DOHH2 (cell line): ENCODE measurements around the gene PRRC2A.

Experiments
- H3F3A ChIP-seq: fragments of 200-600 bp; sonication (generic), shearing (Covaris generic); 2 replicates; pipeline ENCODE4 v1.6.0; 2016; ENCODE audit warnings: antibody characterized with exemption, mild to moderate bottlenecking; ENCODE audit not compliant: control insufficient read depth, insufficient read depth
- H3K27ac ChIP-seq: fragments of 200-600 bp; sonication (generic); 2 replicates; pipeline ENCODE4 v1.5.1; 2014; ENCODE audit warnings: low read depth, mild to moderate bottlenecking, low read length, moderate library complexity
- H3K27me3 ChIP-seq: fragments of 200-600 bp; sonication (generic); 2 replicates; pipeline ENCODE4 v1.6.1; 2014; ENCODE audit warnings: mild to moderate bottlenecking, low read length, mixed read lengths; ENCODE audit not compliant: control insufficient read depth
- H3K36me3 ChIP-seq: fragments of 200-600 bp; sonication (generic); 2 replicates; pipeline ENCODE4 v1.6.1; 2014; ENCODE audit warnings: mild to moderate bottlenecking, low read length, moderate library complexity, mixed read lengths; ENCODE audit not compliant: control insufficient read depth
- H3K4me1 ChIP-seq: fragments of 200-600 bp; sonication (generic); 2 replicates; pipeline ENCODE4 v1.6.1; 2014; ENCODE audit warnings: mild to moderate bottlenecking, low read length, mixed read lengths; ENCODE audit not compliant: control insufficient read depth
- H3K4me2 ChIP-seq: fragments of 200-600 bp; sonication (generic); 2 replicates; pipeline ENCODE4 v1.6.0; 2014; ENCODE audit warnings: mild to moderate bottlenecking, low read length, moderate library complexity
- H3K4me3 ChIP-seq: fragments of 200-600 bp; sonication (generic); 2 replicates; pipeline ENCODE4 v1.5.1; 2014; ENCODE audit warnings: mild to moderate bottlenecking, low read length, mixed read lengths
- H3K79me2 ChIP-seq: fragments of 200-600 bp; sonication (generic); 2 replicates; pipeline ENCODE4 v1.6.1; 2014; ENCODE audit warnings: mild to moderate bottlenecking, low read length, mixed read lengths; ENCODE audit not compliant: control insufficient read depth
- H3K9me2 ChIP-seq: fragments of 200-600 bp; sonication (generic); replicated peaks from 2 replicates; pipeline ENCODE4 v1.6.1; 2014; ENCODE audit warnings: mild to moderate bottlenecking, low read length, mixed read lengths; ENCODE audit not compliant: control insufficient read depth
- H3K9me3 ChIP-seq: fragments of 200-600 bp; sonication (generic); 2 replicates; pipeline ENCODE4 v1.6.1; 2014; ENCODE audit warnings: antibody characterized with exemption, low read length, mixed read lengths; ENCODE audit not compliant: control insufficient read depth, insufficient read depth
- H4K20me1 ChIP-seq: fragments of 200-600 bp; sonication (generic); 2 replicates; pipeline ENCODE4 v1.6.0; 2014; ENCODE audit warnings: low read depth, mild to moderate bottlenecking, antibody characterized with exemption, low read length, moderate library complexity; ENCODE audit not compliant: control insufficient read depth, insufficient read depth
- EZH2phosphoT487 ChIP-seq: fragments of 200-600 bp; sonication (generic); IDR thresholded peaks from 2 replicates; pipeline ENCODE4 v1.6.1; 2017; ENCODE audit warnings: borderline replicate concordance, mild to moderate bottlenecking, antibody characterized with exemption, low read length, moderate library complexity, mixed read lengths
- TF ChIP-seq, protein P1 (sequence below): fragments of 200-600 bp; sonication (generic); IDR thresholded peaks from one replicate; pipeline ENCODE4 v1.5.1; 2014; ENCODE audit warnings: antibody characterized with exemption, mild to moderate bottlenecking, low read depth, low read length; ENCODE audit not compliant: poor library complexity, severe bottlenecking

The PRRC2A gene

DNA sequence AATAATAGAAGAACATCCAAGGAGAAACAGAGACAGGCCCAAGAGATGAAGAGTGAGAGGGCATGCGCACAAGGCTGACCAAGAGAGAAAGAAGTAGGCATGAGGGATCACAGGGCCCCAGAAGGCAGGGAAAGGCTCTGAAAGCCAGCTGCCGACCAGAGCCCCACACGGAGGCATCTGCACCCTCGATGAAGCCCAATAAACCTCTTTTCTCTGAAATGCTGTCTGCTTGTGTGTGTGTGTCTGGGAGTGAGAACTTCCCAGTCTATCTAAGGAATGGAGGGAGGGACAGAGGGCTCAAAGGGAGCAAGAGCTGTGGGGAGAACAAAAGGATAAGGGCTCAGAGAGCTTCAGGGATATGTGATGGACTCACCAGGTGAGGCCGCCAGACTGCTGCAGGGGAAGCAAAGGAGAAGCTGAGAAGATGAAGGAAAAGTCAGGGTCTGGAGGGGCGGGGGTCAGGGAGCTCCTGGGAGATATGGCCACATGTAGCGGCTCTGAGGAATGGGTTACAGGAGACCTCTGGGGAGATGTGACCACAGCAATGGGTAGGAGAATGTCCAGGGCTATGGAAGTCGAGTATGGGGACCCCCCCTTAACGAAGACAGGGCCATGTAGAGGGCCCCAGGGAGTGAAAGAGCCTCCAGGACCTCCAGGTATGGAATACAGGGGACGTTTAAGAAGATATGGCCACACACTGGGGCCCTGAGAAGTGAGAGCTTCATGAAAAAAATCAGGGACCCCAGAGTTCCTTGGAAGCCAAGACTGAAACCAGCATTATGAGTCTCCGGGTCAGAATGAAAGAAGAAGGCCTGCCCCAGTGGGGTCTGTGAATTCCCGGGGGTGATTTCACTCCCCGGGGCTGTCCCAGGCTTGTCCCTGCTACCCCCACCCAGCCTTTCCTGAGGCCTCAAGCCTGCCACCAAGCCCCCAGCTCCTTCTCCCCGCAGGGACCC lies 46.1 kb upstream of the PRRC2A start:
- Histone ChIP-seq H3K27ac (no peak overlapping the region), H3K79me2 (no peaks in the 10 kb centered on the region), H3K4me3 (no peak overlapping the region), H3K36me3 (no peaks in the 10 kb centered on the region), H3K9me3 (no peaks in the 10 kb centered on the region), H4K20me1 (no peaks in the 10 kb centered on the region), H3K9me2 (no peaks in the 10 kb centered on the region), H3K4me2 (0 out of 2 replicates have a peak overlapping the region, but pooled peaks have one; percentile 21), H3K27me3 (peaks cover 76% of the 10 kb centered on the region), H3F3A (peaks cover 14% of the 10 kb centered on the region), H3K4me1 (peaks cover 65% of the 10 kb centered on the region)
- TF ChIP-seq, protein P1, sequence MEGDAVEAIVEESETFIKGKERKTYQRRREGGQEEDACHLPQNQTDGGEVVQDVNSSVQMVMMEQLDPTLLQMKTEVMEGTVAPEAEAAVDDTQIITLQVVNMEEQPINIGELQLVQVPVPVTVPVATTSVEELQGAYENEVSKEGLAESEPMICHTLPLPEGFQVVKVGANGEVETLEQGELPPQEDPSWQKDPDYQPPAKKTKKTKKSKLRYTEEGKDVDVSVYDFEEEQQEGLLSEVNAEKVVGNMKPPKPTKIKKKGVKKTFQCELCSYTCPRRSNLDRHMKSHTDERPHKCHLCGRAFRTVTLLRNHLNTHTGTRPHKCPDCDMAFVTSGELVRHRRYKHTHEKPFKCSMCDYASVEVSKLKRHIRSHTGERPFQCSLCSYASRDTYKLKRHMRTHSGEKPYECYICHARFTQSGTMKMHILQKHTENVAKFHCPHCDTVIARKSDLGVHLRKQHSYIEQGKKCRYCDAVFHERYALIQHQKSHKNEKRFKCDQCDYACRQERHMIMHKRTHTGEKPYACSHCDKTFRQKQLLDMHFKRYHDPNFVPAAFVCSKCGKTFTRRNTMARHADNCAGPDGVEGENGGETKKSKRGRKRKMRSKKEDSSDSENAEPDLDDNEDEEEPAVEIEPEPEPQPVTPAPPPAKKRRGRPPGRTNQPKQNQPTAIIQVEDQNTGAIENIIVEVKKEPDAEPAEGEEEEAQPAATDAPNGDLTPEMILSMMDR: no peak

DNA sequence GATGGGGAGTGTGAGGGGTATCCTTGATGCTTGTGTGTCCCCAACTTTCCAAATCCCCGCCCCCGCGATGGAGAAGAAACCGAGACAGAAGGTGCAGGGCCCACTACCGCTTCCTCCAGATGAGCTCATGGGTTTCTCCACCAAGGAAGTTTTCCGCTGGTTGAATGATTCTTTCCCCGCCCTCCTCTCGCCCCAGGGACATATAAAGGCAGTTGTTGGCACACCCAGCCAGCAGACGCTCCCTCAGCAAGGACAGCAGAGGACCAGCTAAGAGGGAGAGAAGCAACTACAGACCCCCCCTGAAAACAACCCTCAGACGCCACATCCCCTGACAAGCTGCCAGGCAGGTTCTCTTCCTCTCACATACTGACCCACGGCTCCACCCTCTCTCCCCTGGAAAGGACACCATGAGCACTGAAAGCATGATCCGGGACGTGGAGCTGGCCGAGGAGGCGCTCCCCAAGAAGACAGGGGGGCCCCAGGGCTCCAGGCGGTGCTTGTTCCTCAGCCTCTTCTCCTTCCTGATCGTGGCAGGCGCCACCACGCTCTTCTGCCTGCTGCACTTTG lies 45.1 kb upstream of the PRRC2A start, which contains the start of gene TNF:
Gene TNF (plus strand): TSS at position 231 of the 567 bp plus-strand sequence. CDS start 177 bp downstream, at position 408.
- H3K4me2 ChIP-seq: peak within 1 kb of the TSS; percentile 21
- no peaks in the 10 kb centered on the region for H3K36me3 ChIP-seq
- H3F3A ChIP-seq: peaks cover 7% of the 10 kb centered on the region
- TF ChIP-seq EZH2phosphoT487: no peak
- TF ChIP-seq, protein P1: no peak
- H3K27ac ChIP-seq: no peak within 1 kb of the TSS
- peaks cover 82% of the 10 kb centered on the region for H3K27me3 ChIP-seq
- H3K4me1 ChIP-seq: peaks cover 60% of the 10 kb centered on the region
- H3K9me3 ChIP-seq: no peaks in the 10 kb centered on the region
- H4K20me1 ChIP-seq: no peaks in the 10 kb centered on the region
- no peaks in the 10 kb centered on the region for H3K79me2 ChIP-seq
- no peaks in the 10 kb centered on the region for H3K9me2 ChIP-seq
- peak within 1 kb of the TSS; percentile 35 for H3K4me3 ChIP-seq

DNA sequence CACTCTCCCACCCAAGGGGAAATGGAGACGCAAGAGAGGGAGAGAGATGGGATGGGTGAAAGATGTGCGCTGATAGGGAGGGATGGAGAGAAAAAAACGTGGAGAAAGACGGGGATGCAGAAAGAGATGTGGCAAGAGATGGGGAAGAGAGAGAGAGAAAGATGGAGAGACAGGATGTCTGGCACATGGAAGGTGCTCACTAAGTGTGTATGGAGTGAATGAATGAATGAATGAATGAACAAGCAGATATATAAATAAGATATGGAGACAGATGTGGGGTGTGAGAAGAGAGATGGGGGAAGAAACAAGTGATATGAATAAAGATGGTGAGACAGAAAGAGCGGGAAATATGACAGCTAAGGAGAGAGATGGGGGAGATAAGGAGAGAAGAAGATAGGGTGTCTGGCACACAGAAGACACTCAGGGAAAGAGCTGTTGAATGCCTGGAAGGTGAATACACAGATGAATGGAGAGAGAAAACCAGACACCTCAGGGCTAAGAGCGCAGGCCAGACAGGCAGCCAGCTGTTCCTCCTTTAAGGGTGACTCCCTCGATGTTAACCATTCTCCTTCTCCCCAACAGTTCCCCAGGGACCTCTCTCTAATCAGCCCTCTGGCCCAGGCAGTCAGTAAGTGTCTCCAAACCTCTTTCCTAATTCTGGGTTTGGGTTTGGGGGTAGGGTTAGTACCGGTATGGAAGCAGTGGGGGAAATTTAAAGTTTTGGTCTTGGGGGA lies 44.4 kb upstream of the PRRC2A start:
- H3K4me1 ChIP-seq: peaks cover 61% of the 10 kb centered on the region

More for the DNA sequence above, 44.4 kb upstream of the PRRC2A start:
- TF ChIP-seq, protein P1: no peak
- TF ChIP-seq EZH2phosphoT487: no peak
- no peaks in the 10 kb centered on the region for H3K79me2 ChIP-seq
- H3K9me2 ChIP-seq: no peaks in the 10 kb centered on the region
- peaks cover 85% of the 10 kb centered on the region for H3K27me3 ChIP-seq
- H3K9me3 ChIP-seq: no peaks in the 10 kb centered on the region
- H3K4me3 ChIP-seq: peak overlapping the region; percentile 35
- H3K36me3 ChIP-seq: no peaks in the 10 kb centered on the region
- H3K27ac ChIP-seq: no peak overlapping the region
- H3K4me2 ChIP-seq: peak overlapping the region; percentile 21
- peaks cover 3% of the 10 kb centered on the region; the same call in 1 of the 2 replicates for H3F3A ChIP-seq
- H4K20me1 ChIP-seq: no peaks in the 10 kb centered on the region
